ENCODE data around the gene DCC.

Gene DCC

DNA sequence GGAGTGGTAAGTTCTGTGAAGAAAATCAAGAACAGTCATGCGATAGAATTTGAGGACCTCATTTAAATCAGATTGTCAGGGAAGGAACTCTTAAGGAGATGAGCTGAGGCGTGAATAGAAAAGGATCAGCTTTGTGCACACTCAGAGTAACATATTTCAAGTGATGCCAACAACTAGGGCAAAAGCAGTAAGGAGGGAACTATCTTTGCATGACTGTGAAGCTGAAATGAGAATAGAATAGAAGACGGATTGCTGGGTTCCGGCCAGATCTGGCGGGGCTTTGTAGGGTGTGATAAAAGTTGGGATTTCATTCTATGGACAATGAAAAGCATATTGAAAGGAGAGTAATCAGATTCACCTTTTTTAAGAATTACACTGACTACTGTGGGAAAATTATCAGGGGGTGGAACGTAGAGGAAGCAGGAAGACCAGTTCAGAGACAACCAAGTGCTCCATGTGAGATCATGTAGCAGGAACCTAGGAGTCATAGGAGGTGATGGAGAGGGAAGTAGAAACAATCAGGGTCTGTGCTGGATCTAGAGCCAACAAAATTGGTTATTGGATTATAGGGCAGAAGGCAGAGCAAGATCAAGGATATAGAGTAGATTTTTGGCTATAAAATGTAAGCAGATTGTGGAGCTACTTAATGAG is 884.3 kb downstream of the DCC start:
- no peak overlapping the region for H3K4me3 ChIP-seq (IDR thresholded peaks at IDR 0.05; ENCODE audit: insufficient read depth, low read depth, low read length)
- no peaks in the 10 kb centered on the region for H3K36me3 ChIP-seq (ENCODE audit: insufficient read depth)
- no peaks in the 10 kb centered on the region for H3K4me1 ChIP-seq (ENCODE audit: low read depth, poor library complexity, severe bottlenecking)
- no peak overlapping the region for H3K27ac ChIP-seq
- no peaks in the 10 kb centered on the region for H3K27me3 ChIP-seq (ENCODE audit: insufficient read depth, low read depth)
- no peak overlapping the region for H3K9ac ChIP-seq
- H2AFZ ChIP-seq (ENCODE audit: low read depth): no peak overlapping the region
- H3K79me2 ChIP-seq (ENCODE audit: insufficient read depth, low read depth): no peaks in the 10 kb centered on the region
- TF ChIP-seq, protein P1, sequence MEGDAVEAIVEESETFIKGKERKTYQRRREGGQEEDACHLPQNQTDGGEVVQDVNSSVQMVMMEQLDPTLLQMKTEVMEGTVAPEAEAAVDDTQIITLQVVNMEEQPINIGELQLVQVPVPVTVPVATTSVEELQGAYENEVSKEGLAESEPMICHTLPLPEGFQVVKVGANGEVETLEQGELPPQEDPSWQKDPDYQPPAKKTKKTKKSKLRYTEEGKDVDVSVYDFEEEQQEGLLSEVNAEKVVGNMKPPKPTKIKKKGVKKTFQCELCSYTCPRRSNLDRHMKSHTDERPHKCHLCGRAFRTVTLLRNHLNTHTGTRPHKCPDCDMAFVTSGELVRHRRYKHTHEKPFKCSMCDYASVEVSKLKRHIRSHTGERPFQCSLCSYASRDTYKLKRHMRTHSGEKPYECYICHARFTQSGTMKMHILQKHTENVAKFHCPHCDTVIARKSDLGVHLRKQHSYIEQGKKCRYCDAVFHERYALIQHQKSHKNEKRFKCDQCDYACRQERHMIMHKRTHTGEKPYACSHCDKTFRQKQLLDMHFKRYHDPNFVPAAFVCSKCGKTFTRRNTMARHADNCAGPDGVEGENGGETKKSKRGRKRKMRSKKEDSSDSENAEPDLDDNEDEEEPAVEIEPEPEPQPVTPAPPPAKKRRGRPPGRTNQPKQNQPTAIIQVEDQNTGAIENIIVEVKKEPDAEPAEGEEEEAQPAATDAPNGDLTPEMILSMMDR (conservative IDR thresholded peaks at IDR 0.05; ENCODE audit: low read depth, low read length): no peak
- H4K20me1 ChIP-seq (ENCODE audit: insufficient read depth): no peaks in the 10 kb centered on the region
- no peak overlapping the region for H3K4me2 ChIP-seq

- no peaks in the 10 kb centered on the region for H3K79me2 ChIP-seq (ENCODE audit: insufficient read depth, low read depth)
- no peak overlapping the region for H3K9ac ChIP-seq
- no peak overlapping the region for H3K4me3 ChIP-seq (IDR thresholded peaks at IDR 0.05; ENCODE audit: insufficient read depth, low read depth, low read length)
- H3K36me3 ChIP-seq (ENCODE audit: insufficient read depth): no peaks in the 10 kb centered on the region
- no peaks in the 10 kb centered on the region for H3K4me1 ChIP-seq (ENCODE audit: low read depth, poor library complexity, severe bottlenecking)
- no peak overlapping the region for H3K27ac ChIP-seq
- H3K27me3 ChIP-seq (ENCODE audit: insufficient read depth, low read depth): no peaks in the 10 kb centered on the region
- H2AFZ ChIP-seq (ENCODE audit: low read depth): no peak overlapping the region
- no peak overlapping the region for H3K4me2 ChIP-seq
- no peaks in the 10 kb centered on the region for H4K20me1 ChIP-seq (ENCODE audit: insufficient read depth)
- TF ChIP-seq, protein P1 (conservative IDR thresholded peaks at IDR 0.05; ENCODE audit: low read depth, low read length): no peak
Measured at GRCh38 chr18:53225567-53226325, 885.7 kb downstream of the DCC start.

- no peaks in the 10 kb centered on the region for H3K4me1 ChIP-seq (ENCODE audit: low read depth, poor library complexity, severe bottlenecking)
- H4K20me1 ChIP-seq (ENCODE audit: insufficient read depth): no peaks in the 10 kb centered on the region
Measured at GRCh38 chr18:53234610-53235009, 894.6 kb downstream of the DCC start.

DNA sequence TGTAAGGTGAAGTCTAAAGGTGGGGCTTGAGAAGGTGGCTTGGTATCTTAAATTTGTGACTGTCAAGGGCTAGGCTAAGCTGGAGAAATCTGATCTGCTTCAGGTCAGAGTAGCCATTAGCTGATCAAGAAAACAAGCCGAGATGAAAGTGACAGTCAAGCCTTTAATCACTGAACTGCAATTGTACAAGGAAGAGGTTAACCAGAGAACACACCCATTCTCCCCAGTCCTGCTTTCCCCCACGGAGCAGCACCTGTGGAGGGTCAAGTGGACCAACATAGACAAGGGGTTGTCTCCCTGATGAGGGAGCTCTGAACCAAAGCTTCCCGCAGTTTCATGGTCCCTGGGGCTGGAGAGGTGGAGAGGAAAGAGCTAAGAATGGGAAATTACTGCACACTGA is 901.2 kb downstream of the DCC start:
- TF ChIP-seq, protein P1 (conservative IDR thresholded peaks at IDR 0.05; ENCODE audit: low read depth, low read length): no peak
- no peak overlapping the region for H2AFZ ChIP-seq (ENCODE audit: low read depth)
- no peaks in the 10 kb centered on the region for H3K36me3 ChIP-seq (ENCODE audit: insufficient read depth)

More at GRCh38 chr18:53234610-53235009, 894.6 kb downstream of the DCC start:
- Histone ChIP-seq H3K27ac (no peak overlapping the region), H3K4me3 (IDR thresholded peaks at IDR 0.05; ENCODE audit: insufficient read depth, low read depth, low read length) (no peak overlapping the region), H3K36me3 (ENCODE audit: insufficient read depth) (no peaks in the 10 kb centered on the region), H2AFZ (ENCODE audit: low read depth) (no peak overlapping the region), H3K27me3 (ENCODE audit: insufficient read depth, low read depth) (no peaks in the 10 kb centered on the region), H3K79me2 (ENCODE audit: insufficient read depth, low read depth) (no peaks in the 10 kb centered on the region), H3K4me2 (no peak overlapping the region), H3K9ac (no peak overlapping the region)
- TF ChIP-seq, protein P1 (conservative IDR thresholded peaks at IDR 0.05; ENCODE audit: low read depth, low read length): no peak

More for the DNA sequence above, 901.2 kb downstream of the DCC start:
- Histone ChIP-seq H3K4me1 (ENCODE audit: low read depth, poor library complexity, severe bottlenecking) (no peaks in the 10 kb centered on the region), H3K4me2 (no peak overlapping the region), H3K9ac (no peak overlapping the region), H3K27ac (no peak overlapping the region), H3K4me3 (IDR thresholded peaks at IDR 0.05; ENCODE audit: insufficient read depth, low read depth, low read length) (no peak overlapping the region), H3K79me2 (ENCODE audit: insufficient read depth, low read depth) (no peaks in the 10 kb centered on the region), H3K27me3 (ENCODE audit: insufficient read depth, low read depth) (no peaks in the 10 kb centered on the region), H4K20me1 (ENCODE audit: insufficient read depth) (no peaks in the 10 kb centered on the region)

All from KMS-11 (cell line).